Measurements from ENCODE around the gene DDX54.

DDX54 gene

GRCh38 chr12:113184900-113185179 is 438 bp downstream of the DDX54 start:
- no peak for TF ChIP-seq CTCF (IDR thresholded peaks at IDR 0.05)
- TF ChIP-seq ZFX (IDR thresholded peaks at IDR 0.05; ENCODE audit: borderline replicate concordance), result no peak; the same call in 1 of the 2 replicates
- H3K27ac ChIP-seq, result peak overlapping the region; percentile 91

GRCh38 chr12:113184098-113184899 is 979 bp downstream of the DDX54 start:
- TF ChIP-seq CTCF (IDR thresholded peaks at IDR 0.05) (no peak), ZFX (IDR thresholded peaks at IDR 0.05; ENCODE audit: borderline replicate concordance) (no peak)
- H3K27ac ChIP-seq, result peak overlapping the region; percentile 91

GRCh38 chr12:113183030-113183589 is 2.2 kb downstream of the DDX54 start:
- H3K27ac ChIP-seq, result no peak overlapping the region
- TF ChIP-seq ZFX (IDR thresholded peaks at IDR 0.05; ENCODE audit: borderline replicate concordance) (no peak), CTCF (IDR thresholded peaks at IDR 0.05) (no peak)

GRCh38 chr12:113181975-113182374 is 3.3 kb downstream of the DDX54 start:
- no peak overlapping the region for H3K27ac ChIP-seq
- TF ChIP-seq ZFX (IDR thresholded peaks at IDR 0.05; ENCODE audit: borderline replicate concordance) (no peak), CTCF (IDR thresholded peaks at IDR 0.05) (no peak)

GRCh38 chr12:113180333-113180732 is 4.9 kb downstream of the DDX54 start:
- H3K27ac ChIP-seq, result no peak overlapping the region
- TF ChIP-seq ZFX (IDR thresholded peaks at IDR 0.05; ENCODE audit: borderline replicate concordance) (no peak), CTCF (IDR thresholded peaks at IDR 0.05) (no peak)

- TF ChIP-seq ZFX (IDR thresholded peaks at IDR 0.05; ENCODE audit: borderline replicate concordance) (no peak), CTCF (IDR thresholded peaks at IDR 0.05) (no peak)
- no peak overlapping the region for H3K27ac ChIP-seq
Observed at GRCh38 chr12:113179023-113179422, 6.3 kb downstream of the DDX54 start.

All from 22Rv1 (cell line).